HepG2 (cell line): Measurements from ENCODE around the gene MNAT1. TPM values are rescaled to one million over a fixed set of nuclear protein-coding genes. Genes with fewer than 3 reads are reported as not detected.

Source experiments
- ELF3 ChIP-seq: IDR thresholded peaks from 2 replicates; pipeline ENCODE4 v1.6.1; 2016; ENCODE audit warnings: missing genetic modification reagents, missing compliant biosample characterization
- JUND ChIP-seq: sonication (generic); formaldehyde crosslinking; IDR thresholded peaks from 2 replicates; pipeline ENCODE4 v1.8.0; 2022; ENCODE audit warnings: mild to moderate bottlenecking, missing genetic modification reagents
- MTA1 ChIP-seq: sonication (generic); formaldehyde crosslinking; IDR thresholded peaks from 2 replicates; pipeline ENCODE4 v1.4.0; 2020; ENCODE audit warnings: missing genetic modification reagents, mild to moderate bottlenecking, borderline replicate concordance
- NR2F1 ChIP-seq, 2 experiments: fragments of 450-650 bp in 1 of 2; formaldehyde crosslinking in 1 of 2; IDR thresholded peaks; 2 replicates each; pipeline versions ENCODE4 v1.5.0 to v1.6.1; 2016 to 2020; ENCODE audit warnings: mild to moderate bottlenecking in 1 of 2, missing compliant biosample characterization in 1 of 2, missing genetic modification reagents in 1 of 2, moderate library complexity in 1 of 2
- SATB2 ChIP-seq: sonication (generic); formaldehyde crosslinking; IDR thresholded peaks from 2 replicates; pipeline ENCODE4 v1.5.0; 2020; ENCODE audit warnings: missing genetic modification reagents
- SIN3A ChIP-seq: IDR thresholded peaks from 2 replicates; pipeline ENCODE4 v1.6.1; 2011; ENCODE audit warnings: low read depth, mild to moderate bottlenecking, control low read depth, low read length, borderline replicate concordance
- SMARCE1 ChIP-seq: fragments of 450-650 bp; IDR thresholded peaks from 2 replicates; pipeline ENCODE4 v1.6.1; 2017; ENCODE audit warnings: borderline replicate concordance
- SOX6 ChIP-seq, 2 experiments: fragments of 450-650 bp in 1 of 2; sonication (generic) in 1 of 2; formaldehyde crosslinking in 1 of 2; IDR thresholded peaks; 2 replicates each; pipeline versions ENCODE4 v1.4.0 to v1.6.1; 2017 to 2020; ENCODE audit warnings: antibody characterized with exemption in 1 of 2, mild to moderate bottlenecking in 1 of 2, missing genetic modification reagents in 1 of 2
- SP2 ChIP-seq: sonication (generic); formaldehyde crosslinking; IDR thresholded peaks from 2 replicates; pipeline ENCODE4 v1.5.1; 2020; ENCODE audit warnings: mild to moderate bottlenecking, missing genetic modification reagents
- ZBTB42 ChIP-seq: sonication (generic); formaldehyde crosslinking; IDR thresholded peaks from 2 replicates; pipeline ENCODE4 v1.5.0; 2020; ENCODE audit warnings: mild to moderate bottlenecking, missing genetic modification reagents
- ZKSCAN1 ChIP-seq: fragments of 150-350 bp; IDR thresholded peaks from 2 replicates; pipeline ENCODE4 v1.6.1; 2014; ENCODE audit warnings: low read length
- ZMYM3 ChIP-seq: sonication (generic); formaldehyde crosslinking; IDR thresholded peaks from 2 replicates; pipeline ENCODE4 v1.5.1; 2020; ENCODE audit warnings: mild to moderate bottlenecking, missing genetic modification reagents
- ZMYM4 ChIP-seq: sonication (generic); formaldehyde crosslinking; IDR thresholded peaks from 2 replicates; pipeline ENCODE4 v1.8.1; 2023; ENCODE audit warnings: mild to moderate bottlenecking, missing genetic modification reagents
- ZNF10 ChIP-seq: sonication (generic); formaldehyde crosslinking; IDR thresholded peaks from 2 replicates; pipeline ENCODE4 v1.4.0; 2020; ENCODE audit warnings: mild to moderate bottlenecking, low read depth, missing genetic modification reagents, borderline replicate concordance
- ZNF383 ChIP-seq: sonication (generic); formaldehyde crosslinking; IDR thresholded peaks from 2 replicates; pipeline ENCODE4 v1.4.0; 2020; ENCODE audit warnings: missing genetic modification reagents, mild to moderate bottlenecking, borderline replicate concordance
- ZNF569 ChIP-seq: sonication (generic); formaldehyde crosslinking; IDR thresholded peaks from 2 replicates; pipeline ENCODE4 v1.5.0; 2020; ENCODE audit warnings: mild to moderate bottlenecking, missing genetic modification reagents, moderate library complexity, borderline replicate concordance
- polyA plus RNA-seq, 8 experiments: library from polyadenylated mRNA; depleted of rRNA in 3 of 8; stranded (reverse) in 7 of 8; unstranded in 1 of 8; fragments of >200 nt; fragmentation: Illumina TruSeq in 4 of 8; extraction: Trizol in 4 of 8; gene quantifications; 2 replicates each; pipeline versions ENCODE4 v1.2.1 to v1.2.3, GENCODE V29; 2011 to 2016; ENCODE audit warnings: low read depth in 4 of 8, missing spikeins in 1 of 8, mixed read lengths in 1 of 8; ENCODE audit not compliant: insufficient read depth in 1 of 8
- total RNA-seq, 5 experiments: library from RNA; depleted of rRNA; stranded (reverse); fragments of >200 nt; fragmentation: Illumina TruSeq; extraction: Trizol; gene quantifications; 2 replicates each; pipeline ENCODE4 v1.2.3, GENCODE V29; 2016; ENCODE audit warnings: low read depth in 1 of 5
- TF ChIP-seq, protein P1 (sequence below): IDR thresholded peaks from 2 replicates; pipeline ENCODE4 v1.6.1; 2012; ENCODE audit warnings: inconsistent platforms
- TF ChIP-seq, protein P2 (sequence below): IDR thresholded peaks from 2 replicates; pipeline ENCODE4 v1.6.1; 2016; ENCODE audit warnings: missing biosample characterization, missing genetic modification reagents, low read depth
- TF ChIP-seq, protein P3 (sequence below): sonication (generic); formaldehyde crosslinking; IDR thresholded peaks from 2 replicates; pipeline ENCODE4 v1.9.0; 2022; ENCODE audit warnings: low read depth, missing genetic modification reagents
- TF ChIP-seq, protein P4 (sequence below): IDR thresholded peaks from 2 replicates; pipeline ENCODE4 v1.6.1; 2018; ENCODE audit warnings: missing genetic modification reagents
- TF ChIP-seq, protein P5 (sequence below): sonication (generic); formaldehyde crosslinking; IDR thresholded peaks from 2 replicates; pipeline ENCODE4 v1.5.0; 2020; ENCODE audit warnings: missing genetic modification reagents
- TF ChIP-seq, protein P6 (sequence below): sonication (generic); formaldehyde crosslinking; IDR thresholded peaks from 2 replicates; pipeline ENCODE4 v1.4.0; 2020; ENCODE audit warnings: missing genetic modification reagents; ENCODE audit errors: not compliant biosample characterization
- TF ChIP-seq, protein P7 (sequence below): sonication (generic); formaldehyde crosslinking; IDR thresholded peaks from 2 replicates; pipeline ENCODE4 v1.8.0; 2022; ENCODE audit warnings: mild to moderate bottlenecking, missing genetic modification reagents, moderate library complexity

Gene MNAT1
- total and polyA plus RNA-seq, 2 of the 13 experiments (the other 11 are each of a cell fraction or from before 2014, with no cell fraction given), result 49.2 to 94.8 TPM

DNA sequence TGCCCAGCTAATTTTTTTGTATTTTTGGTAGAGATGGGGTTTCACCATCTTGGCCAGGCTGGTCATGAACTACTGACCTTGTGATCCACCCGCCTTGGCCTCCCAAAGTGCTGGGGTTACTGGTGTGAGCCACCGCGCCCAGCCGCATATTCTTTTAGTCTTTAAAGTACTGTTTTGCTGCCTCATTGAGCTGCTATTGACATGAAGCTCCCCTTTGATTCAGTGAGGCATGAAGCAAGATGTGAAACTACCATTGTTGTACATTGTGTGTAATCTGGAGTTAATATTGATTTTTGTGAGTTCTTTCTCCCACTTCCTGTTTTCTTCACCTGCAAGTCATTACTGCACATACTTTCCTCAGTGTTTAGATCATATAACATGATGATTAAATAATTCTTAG is 80.8 kb downstream of the MNAT1 start (continued):
- TF ChIP-seq SMARCE1, result no peak
- TF ChIP-seq ZBTB42 (CRISPR knock-in tag), result no peak
- no peak for TF ChIP-seq SP2 (CRISPR knock-in tag)
- TF ChIP-seq ELF3, result peak; percentile 93
- peak; percentile 46 to 78; a peak in 3 of 4 replicates for TF ChIP-seq NR2F1 (CRISPR knock-in tag; IDR thresholded peaks at IDR 0.05)
- TF ChIP-seq, protein P1, sequence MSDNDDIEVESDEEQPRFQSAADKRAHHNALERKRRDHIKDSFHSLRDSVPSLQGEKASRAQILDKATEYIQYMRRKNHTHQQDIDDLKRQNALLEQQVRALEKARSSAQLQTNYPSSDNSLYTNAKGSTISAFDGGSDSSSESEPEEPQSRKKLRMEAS, result no peak
- TF ChIP-seq ZMYM4 (CRISPR knock-in tag), result peak; percentile 76
- TF ChIP-seq ZNF569 (CRISPR knock-in tag), result no peak
- TF ChIP-seq, protein P2, sequence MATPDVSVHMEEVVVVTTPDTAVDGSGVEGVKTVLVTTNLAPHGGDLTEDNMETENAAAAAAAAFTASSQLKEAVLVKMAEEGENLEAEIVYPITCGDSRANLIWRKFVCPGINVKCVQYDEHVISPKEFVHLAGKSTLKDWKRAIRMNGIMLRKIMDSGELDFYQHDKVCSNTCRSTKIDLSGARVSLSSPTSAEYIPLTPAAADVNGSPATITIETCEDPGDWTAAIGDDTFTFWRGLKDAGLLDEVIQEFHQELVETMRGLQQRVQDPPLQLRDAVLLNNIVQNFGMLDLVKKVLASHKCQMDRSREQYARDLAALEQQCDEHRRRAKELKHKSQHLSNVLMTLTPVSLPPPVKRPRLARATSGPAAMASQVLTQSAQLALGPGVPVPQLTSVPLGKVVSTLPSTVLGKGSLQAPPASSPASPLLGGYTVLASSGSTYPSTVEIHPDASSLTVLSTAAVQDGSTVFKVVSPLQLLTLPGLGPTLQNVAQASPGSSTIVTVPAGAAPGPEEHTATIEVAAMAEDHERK (CRISPR knock-in tag), result no peak
- no peak for TF ChIP-seq ZNF383
- TF ChIP-seq, protein P3, sequence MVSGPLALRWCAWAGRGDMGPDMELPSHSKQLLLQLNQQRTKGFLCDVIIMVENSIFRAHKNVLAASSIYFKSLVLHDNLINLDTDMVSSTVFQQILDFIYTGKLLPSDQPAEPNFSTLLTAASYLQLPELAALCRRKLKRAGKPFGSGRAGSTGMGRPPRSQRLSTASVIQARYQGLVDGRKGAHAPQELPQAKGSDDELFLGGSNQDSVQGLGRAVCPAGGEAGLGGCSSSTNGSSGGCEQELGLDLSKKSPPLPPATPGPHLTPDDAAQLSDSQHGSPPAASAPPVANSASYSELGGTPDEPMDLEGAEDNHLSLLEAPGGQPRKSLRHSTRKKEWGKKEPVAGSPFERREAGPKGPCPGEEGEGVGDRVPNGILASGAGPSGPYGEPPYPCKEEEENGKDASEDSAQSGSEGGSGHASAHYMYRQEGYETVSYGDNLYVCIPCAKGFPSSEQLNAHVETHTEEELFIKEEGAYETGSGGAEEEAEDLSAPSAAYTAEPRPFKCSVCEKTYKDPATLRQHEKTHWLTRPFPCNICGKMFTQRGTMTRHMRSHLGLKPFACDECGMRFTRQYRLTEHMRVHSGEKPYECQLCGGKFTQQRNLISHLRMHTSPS (CRISPR knock-in tag), result no peak
- TF ChIP-seq MTA1 (CRISPR knock-in tag), result no peak
- TF ChIP-seq, protein P4, sequence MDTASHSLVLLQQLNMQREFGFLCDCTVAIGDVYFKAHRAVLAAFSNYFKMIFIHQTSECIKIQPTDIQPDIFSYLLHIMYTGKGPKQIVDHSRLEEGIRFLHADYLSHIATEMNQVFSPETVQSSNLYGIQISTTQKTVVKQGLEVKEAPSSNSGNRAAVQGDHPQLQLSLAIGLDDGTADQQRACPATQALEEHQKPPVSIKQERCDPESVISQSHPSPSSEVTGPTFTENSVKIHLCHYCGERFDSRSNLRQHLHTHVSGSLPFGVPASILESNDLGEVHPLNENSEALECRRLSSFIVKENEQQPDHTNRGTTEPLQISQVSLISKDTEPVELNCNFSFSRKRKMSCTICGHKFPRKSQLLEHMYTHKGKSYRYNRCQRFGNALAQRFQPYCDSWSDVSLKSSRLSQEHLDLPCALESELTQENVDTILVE (CRISPR knock-in tag), result no peak
- no peak for TF ChIP-seq ZKSCAN1
- no peak for TF ChIP-seq JUND (CRISPR knock-in tag)
- TF ChIP-seq, protein P5, sequence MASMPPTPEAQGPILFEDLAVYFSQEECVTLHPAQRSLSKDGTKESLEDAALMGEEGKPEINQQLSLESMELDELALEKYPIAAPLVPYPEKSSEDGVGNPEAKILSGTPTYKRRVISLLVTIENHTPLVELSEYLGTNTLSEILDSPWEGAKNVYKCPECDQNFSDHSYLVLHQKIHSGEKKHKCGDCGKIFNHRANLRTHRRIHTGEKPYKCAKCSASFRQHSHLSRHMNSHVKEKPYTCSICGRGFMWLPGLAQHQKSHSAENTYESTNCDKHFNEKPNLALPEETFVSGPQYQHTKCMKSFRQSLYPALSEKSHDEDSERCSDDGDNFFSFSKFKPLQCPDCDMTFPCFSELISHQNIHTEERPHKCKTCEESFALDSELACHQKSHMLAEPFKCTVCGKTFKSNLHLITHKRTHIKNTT (CRISPR knock-in tag), result no peak
- TF ChIP-seq, protein P6, sequence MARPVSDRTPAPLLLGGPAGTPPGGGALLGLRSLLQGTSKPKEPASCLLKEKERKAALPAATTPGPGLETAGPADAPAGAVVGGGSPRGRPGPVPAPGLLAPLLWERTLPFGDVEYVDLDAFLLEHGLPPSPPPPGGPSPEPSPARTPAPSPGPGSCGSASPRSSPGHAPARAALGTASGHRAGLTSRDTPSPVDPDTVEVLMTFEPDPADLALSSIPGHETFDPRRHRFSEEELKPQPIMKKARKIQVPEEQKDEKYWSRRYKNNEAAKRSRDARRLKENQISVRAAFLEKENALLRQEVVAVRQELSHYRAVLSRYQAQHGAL (CRISPR knock-in tag), result no peak
- TF ChIP-seq ZNF10 (CRISPR knock-in tag), result no peak
- no peak for TF ChIP-seq SOX6 (IDR thresholded peaks at IDR 0.05)
- TF ChIP-seq SOX6 (CRISPR knock-in tag; IDR thresholded peaks at IDR 0.05), result peak; percentile 95
- TF ChIP-seq, protein P7, sequence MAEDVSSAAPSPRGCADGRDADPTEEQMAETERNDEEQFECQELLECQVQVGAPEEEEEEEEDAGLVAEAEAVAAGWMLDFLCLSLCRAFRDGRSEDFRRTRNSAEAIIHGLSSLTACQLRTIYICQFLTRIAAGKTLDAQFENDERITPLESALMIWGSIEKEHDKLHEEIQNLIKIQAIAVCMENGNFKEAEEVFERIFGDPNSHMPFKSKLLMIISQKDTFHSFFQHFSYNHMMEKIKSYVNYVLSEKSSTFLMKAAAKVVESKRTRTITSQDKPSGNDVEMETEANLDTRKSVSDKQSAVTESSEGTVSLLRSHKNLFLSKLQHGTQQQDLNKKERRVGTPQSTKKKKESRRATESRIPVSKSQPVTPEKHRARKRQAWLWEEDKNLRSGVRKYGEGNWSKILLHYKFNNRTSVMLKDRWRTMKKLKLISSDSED (CRISPR knock-in tag), result no peak
- peak; percentile 82 for TF ChIP-seq ZMYM3 (CRISPR knock-in tag)
- TF ChIP-seq SATB2 (CRISPR knock-in tag), result no peak
- no peak for TF ChIP-seq SIN3A
